Neutrophil (primary cell): ENCODE results near the gene HESX1.

Experiments used
- H3K27ac ChIP-seq: fragments of 200-600 bp; sonication (generic); 2 replicates; pipeline ENCODE4 v1.5.1; 2016; ENCODE audit warnings: mild to moderate bottlenecking, moderate library complexity
- H3K27me3 ChIP-seq: fragments of 200-600 bp; sonication (generic); 2 replicates; pipeline ENCODE4 v1.6.0; 2016; ENCODE audit warnings: mild to moderate bottlenecking
- H3K36me3 ChIP-seq: fragments of 200-600 bp; sonication (generic); 2 replicates; pipeline ENCODE4 v1.5.1; 2017
- H3K4me1 ChIP-seq, 2 experiments: fragments of 200-600 bp in 1 of 2; sonication (generic) in 1 of 2; 1 replicate in 1 of 2; 2 replicates in 1 of 2; pipeline versions ENCODE4 v1.5.1 to v1.6.1; 2013 to 2016; ENCODE audit warnings: low read depth in 1 of 2, low read length in 1 of 2, mild to moderate bottlenecking in 1 of 2, moderate library complexity in 1 of 2; ENCODE audit not compliant: control insufficient read depth in 1 of 2, insufficient read depth in 1 of 2
- H3K4me3 ChIP-seq, 2 experiments: fragments of 200-600 bp in 1 of 2; sonication (generic) in 1 of 2; 1 replicate in 1 of 2; 2 replicates in 1 of 2; pipeline ENCODE4 v1.5.1; 2013 to 2016; ENCODE audit warnings: low read depth in 1 of 2, low read length in 1 of 2, mild to moderate bottlenecking in 1 of 2, moderate library complexity in 1 of 2
- H3K9me3 ChIP-seq: fragments of 200-600 bp; sonication (generic); 2 replicates; pipeline ENCODE4 v1.5.1; 2016
- CTCF ChIP-seq: fragments of 200-600 bp; sonication (generic); IDR thresholded peaks from 2 replicates; pipeline ENCODE4 v1.5.1; 2016; ENCODE audit warnings: antibody characterized with exemption

The HESX1 gene

DNA sequence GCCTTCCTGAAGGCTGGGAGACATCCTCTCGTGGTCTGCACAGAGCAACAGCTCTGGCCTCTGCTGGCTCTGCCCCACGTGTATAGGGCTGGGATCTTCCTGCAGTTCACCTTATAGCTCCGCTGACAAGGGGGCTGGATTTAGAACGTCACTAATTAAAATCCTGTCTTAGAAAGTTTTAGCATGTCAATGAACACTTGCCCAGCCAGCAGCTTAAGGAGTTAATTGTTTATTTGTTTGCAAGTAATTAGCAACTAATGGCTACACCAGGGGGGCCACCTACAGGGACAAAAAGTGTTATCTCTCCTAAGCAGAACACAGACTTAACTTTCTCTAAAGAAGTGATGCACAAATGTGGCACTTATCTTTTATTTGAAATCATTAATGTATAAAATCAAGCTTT lies at the start of gene HESX1:
Gene HESX1 (minus strand): TSS at position 84 of the 403 bp plus-strand sequence. CDS start 60 bp downstream, at position 24.
- no peaks in the 10 kb centered on the region for H3K27me3 ChIP-seq
- no peak for TF ChIP-seq CTCF
- H3K4me1 ChIP-seq, result peaks cover 0 to 5% of the 10 kb centered on the region in 2 experiments
- no peak within 1 kb of the TSS for H3K4me3 ChIP-seq
- H3K27ac ChIP-seq, result no peak within 1 kb of the TSS
- H3K9me3 ChIP-seq, result no peaks in the 10 kb centered on the region
- H3K36me3 ChIP-seq, result no peaks in the 10 kb centered on the region

DNA sequence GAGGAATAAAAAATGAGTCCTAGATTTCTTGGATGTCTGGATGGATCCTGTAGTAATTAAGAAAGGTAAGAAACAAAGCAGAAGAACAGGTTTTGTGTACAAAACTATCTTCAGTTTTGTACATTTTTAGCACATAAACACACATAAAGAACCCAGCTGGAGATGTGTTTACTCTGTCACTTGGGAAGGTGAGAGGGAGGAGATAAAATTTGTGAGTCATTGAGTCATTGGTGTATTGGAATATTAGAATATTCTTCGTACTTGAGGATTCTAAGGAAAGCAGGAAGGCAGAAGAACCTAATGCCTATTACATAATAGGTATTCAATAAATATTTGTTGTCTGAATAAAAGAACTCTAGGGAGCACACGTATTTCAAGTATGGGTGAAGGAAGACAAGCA lies 45.2 kb upstream of the HESX1 start:
- H3K27ac ChIP-seq, result no peak overlapping the region
- H3K4me3 ChIP-seq, result no peak overlapping the region
- no peaks in the 10 kb centered on the region for H3K27me3 ChIP-seq
- H3K36me3 ChIP-seq, result peaks cover 82% of the 10 kb centered on the region
- no peaks in the 10 kb centered on the region for H3K9me3 ChIP-seq
- H3K4me1 ChIP-seq, result peaks cover 0 to 14% of the 10 kb centered on the region in 2 experiments
- TF ChIP-seq CTCF, result no peak

DNA sequence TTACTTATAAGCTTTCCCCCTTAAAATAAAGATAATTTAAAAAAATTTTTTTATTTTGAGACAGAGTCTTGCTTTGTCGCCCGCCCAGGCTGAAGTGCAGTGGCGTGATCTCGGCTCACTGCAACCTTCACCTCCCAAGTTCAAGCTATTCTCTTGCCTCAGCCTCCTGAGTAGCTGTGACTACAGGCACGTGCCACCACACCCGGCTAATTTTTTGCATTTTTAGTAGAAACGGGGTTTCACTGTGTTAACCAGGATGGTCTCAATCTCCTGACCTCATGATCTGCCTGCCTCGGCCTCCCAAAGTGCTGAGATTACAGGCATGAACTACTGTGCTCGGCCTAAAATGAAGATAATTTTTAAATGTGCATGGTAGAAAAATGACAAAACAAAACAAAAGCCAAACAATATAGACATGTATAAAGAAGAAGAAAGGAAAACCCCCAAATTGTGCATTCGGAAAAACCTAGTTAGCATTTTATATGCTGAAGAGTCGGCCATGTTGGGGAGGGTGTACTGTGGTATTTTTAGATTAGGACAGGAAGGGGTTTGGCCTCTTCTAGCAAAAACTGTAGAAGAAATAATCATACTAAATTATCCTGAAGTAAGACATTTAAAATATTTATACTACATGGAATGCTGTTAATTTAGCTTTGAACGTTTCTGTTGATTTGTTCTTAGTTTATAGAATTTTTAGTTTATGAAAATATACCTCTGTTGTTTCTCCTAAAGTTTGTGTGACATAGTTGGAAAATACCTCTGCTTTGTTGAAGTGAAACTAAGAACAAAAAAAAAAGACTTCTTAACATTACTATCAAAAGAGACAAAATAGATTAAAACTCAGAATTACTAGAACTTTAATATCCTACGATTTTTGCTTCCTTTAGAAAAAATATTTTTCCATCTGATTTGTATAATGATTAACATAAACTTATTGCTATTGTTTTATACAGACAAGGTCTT lies 35.1 kb upstream of the HESX1 start:
- Histone ChIP-seq H3K27ac (no peak overlapping the region), H3K9me3 (no peaks in the 10 kb centered on the region), H3K27me3 (no peaks in the 10 kb centered on the region), H3K4me3 (no peak overlapping the region), H3K4me1 (no peaks in the 10 kb centered on the region), H3K36me3 (peaks cover 18% of the 10 kb centered on the region)
- no peak for TF ChIP-seq CTCF

DNA sequence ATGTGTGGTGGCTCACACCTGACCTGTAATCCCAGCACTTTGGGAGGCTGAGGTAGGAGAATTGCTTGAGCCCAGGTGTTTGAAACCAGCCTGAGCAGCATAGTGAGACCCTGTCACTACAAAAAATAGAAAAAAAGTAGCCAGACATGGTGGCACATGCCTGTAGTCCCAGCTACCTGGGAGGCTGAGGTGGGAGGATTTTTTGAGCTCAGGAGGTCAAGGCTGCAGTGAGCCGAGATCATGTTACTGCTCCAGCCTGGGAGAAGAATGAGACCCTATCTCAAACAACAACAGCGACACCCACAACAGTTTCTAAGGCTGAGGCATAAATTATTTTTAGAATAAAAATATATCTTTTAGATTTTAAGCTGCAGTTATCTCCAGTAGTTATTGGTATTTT lies 34.0 kb upstream of the HESX1 start:
- no peak overlapping the region for H3K4me3 ChIP-seq
- H3K9me3 ChIP-seq, result no peaks in the 10 kb centered on the region
- TF ChIP-seq CTCF, result no peak
- H3K27ac ChIP-seq, result no peak overlapping the region
- H3K36me3 ChIP-seq, result peaks cover 9% of the 10 kb centered on the region
- no peaks in the 10 kb centered on the region for H3K27me3 ChIP-seq
- peaks cover 7 to 10% of the 10 kb centered on the region in 2 experiments for H3K4me1 ChIP-seq

- TF ChIP-seq CTCF, result no peak
- Histone ChIP-seq H3K27ac (no peak overlapping the region), H3K27me3 (no peaks in the 10 kb centered on the region), H3K4me3 (no peak overlapping the region), H3K36me3 (no peaks in the 10 kb centered on the region), H3K4me1 (peaks cover 25 to 30% of the 10 kb centered on the region in 2 experiments), H3K9me3 (no peaks in the 10 kb centered on the region)
Observed at GRCh38 chr3:57230006-57230405, 30.2 kb upstream of the HESX1 start.
